HL-60 (cell line): Measurements from ENCODE around the gene NEK1.

Experiments used
- SPI1 ChIP-seq: IDR thresholded peaks from 2 replicates; pipeline ENCODE4 v1.6.1; 2012; ENCODE audit warnings: low read depth, mild to moderate bottlenecking, borderline replicate concordance
- TF ChIP-seq, protein P1 (sequence below): IDR thresholded peaks from one replicate; pipeline ENCODE4 v1.5.1; 2011; ENCODE audit warnings: low read length, control low read depth, inconsistent platforms; ENCODE audit not compliant: insufficient read depth

DNA sequence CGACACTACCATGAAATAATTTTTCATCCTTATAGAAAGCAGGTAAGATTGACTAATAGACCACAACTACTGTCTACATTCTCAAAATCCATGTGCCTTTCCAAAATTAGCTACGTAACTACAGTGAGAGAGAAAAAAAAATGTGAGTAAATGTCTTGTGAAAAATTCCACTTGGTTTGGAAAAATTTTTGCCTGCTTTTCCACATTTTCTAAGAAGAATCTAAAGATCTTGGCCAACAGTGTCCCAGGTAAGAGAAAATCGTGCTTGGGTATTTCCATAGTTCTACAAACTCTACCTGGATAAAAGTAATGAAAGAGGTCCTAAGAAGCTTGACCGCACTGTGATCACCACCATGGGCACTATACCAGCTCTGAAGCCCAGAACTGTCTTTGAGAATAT is 6.6 kb upstream of the NEK1 start:
- TF ChIP-seq, protein P1, sequence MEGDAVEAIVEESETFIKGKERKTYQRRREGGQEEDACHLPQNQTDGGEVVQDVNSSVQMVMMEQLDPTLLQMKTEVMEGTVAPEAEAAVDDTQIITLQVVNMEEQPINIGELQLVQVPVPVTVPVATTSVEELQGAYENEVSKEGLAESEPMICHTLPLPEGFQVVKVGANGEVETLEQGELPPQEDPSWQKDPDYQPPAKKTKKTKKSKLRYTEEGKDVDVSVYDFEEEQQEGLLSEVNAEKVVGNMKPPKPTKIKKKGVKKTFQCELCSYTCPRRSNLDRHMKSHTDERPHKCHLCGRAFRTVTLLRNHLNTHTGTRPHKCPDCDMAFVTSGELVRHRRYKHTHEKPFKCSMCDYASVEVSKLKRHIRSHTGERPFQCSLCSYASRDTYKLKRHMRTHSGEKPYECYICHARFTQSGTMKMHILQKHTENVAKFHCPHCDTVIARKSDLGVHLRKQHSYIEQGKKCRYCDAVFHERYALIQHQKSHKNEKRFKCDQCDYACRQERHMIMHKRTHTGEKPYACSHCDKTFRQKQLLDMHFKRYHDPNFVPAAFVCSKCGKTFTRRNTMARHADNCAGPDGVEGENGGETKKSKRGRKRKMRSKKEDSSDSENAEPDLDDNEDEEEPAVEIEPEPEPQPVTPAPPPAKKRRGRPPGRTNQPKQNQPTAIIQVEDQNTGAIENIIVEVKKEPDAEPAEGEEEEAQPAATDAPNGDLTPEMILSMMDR = no peak
- TF ChIP-seq SPI1 = no peak
